ELF-1 (cell line): Measurements from ENCODE around the gene ADAM15.

Experiments used
- DNase-seq: peaks from one replicate; pipeline ENCODE4 v3.0.0-alpha.2; 2016; ENCODE audit warnings: low read depth, low spot score

Gene ADAM15

DNA sequence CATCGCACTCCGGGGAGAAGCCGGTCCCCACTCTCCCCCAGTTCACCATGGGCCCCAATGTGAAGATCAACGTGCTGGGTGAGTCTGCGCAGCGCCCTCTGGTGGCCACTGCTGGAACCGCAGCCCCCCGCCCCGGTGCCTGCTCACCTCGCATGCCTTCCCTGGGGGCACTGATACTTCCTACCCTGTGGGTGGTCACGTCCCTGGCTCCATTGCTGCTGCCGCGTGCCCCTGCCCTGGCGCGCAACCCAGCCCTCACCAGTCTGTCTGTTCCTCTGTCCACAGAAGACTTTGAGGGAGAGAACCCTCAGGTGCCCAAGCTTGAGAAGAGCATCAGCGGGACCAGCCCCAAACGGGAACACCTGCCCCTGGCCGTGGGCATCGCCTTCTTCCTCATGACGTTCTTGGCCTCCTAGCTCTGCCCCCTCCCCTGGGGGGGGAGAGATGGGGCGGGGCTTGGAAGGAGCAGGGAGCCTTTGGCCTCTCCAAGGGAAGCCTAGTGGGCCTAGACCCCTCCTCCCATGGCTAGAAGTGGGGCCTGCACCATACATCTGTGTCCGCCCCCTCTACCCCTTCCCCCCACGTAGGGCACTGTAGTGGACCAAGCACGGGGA, 35.1 kb downstream of the ADAM15 start:
- peak; percentile 96 for DNase-seq

DNA sequence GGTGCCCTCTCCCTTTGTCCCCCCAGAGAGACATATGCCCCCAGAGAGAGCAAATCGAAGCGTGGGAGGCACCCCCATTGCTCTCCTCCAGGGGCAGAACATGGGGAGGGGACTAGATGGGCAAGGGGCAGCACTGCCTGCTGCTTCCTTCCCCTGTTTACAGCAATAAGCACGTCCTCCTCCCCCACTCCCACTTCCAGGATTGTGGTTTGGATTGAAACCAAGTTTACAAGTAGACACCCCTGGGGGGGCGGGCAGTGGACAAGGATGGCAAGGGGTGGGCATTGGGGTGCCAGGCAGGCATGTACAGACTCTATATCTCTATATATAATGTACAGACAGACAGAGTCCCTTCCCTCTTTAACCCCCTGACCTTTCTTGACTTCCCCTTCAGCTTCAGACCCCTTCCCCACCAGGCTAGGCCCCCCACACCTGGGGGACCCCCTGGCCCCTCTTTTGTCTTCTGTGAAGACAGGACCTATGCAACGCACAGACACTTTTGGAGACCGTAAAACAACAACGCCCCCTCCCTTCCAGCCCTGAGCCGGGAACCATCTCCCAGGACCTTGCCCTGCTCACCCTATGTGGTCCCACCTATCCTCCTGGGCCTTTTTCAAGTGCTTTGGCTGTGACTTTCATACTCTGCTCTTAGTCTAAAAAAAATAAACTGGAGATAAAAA, 35.9 kb downstream of the ADAM15 start:
- peak; percentile 51 for DNase-seq

DNA sequence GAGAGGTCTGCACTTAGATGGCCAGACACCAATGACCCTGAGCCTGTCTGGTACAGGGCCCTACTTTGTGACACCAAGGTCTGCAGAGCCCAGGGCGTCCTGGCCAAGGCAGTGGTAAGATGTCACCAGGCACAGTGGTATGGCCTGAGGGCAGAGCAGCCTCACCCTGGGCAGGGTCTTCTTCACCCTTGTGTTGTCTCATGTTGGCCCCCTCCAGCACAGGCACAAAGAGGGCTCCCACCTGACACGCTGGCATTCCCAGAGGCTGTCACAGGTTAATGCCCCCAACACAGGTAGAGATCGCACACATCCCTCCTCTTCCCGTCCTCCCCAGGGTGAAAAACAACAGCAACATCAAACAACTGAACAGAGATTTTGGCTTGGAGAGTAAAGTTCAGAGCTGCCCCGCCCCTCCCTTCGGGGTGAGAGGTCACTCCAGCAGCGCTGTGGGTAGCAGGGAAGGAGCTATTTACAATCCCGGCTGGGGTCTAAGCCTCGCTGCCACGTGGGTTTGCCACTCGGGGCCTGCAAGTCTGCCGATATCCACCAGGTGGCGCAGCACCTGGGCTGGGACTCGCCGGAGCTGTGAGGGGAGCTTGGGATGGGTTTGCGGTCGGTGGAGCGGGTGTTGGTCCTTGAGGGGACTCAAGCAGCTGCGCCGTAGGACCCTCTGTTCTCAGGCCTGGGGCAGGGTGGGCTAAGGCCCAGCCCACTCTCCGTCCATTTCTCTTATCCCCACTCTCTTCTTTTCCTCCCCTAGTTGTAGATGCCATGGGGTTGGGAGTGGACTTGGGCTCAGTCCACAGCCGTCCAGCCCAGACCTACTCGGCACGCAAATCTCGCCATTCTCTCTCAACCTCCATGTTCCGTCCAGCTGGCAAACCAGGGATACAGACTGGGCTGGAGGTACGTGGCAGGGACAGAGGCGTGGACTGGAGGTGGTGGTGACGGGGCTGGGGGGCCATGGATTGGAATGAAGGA, 40.2 kb downstream of the ADAM15 start:
- peak; percentile 95 for DNase-seq

DNA sequence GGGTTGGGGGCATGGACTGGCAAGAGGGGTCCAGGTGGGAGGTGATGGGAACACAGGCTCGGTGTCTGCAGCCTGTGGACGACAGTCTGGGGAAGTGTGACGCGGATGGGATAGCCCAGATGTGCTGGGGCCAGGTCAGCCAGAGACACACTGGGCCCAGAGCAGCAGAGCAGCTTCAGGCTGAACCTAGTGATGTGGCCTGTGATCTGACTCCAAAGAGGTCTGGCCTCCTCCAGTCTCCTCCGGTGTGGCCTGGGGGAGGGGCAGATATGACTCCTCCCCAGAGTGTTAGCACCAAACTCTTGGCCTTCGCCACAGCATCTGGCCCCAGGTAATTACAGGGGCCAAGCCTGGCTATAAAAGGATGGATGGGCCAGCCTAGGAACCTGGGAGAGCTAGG, 41.0 kb downstream of the ADAM15 start:
- DNase-seq: no peak

DNA sequence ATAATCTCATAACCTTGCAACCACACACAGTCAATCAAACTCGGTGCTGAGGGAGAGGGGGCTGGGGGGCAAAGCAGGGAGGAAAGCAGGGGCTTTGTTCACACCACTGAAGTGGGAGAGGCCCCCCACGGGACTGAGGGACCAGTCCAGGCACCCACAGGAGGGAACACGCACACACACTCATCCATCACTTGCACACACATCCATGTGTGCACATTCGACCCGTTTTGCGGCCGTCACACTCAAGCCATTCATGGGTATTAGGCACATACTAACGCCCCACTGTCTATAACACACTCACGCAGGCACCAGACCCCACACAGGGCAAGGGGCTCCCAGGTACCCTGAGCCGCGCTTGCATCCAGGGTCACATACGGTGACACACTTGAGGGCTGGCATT, 41.5 kb downstream of the ADAM15 start:
- no peak for DNase-seq

DNA sequence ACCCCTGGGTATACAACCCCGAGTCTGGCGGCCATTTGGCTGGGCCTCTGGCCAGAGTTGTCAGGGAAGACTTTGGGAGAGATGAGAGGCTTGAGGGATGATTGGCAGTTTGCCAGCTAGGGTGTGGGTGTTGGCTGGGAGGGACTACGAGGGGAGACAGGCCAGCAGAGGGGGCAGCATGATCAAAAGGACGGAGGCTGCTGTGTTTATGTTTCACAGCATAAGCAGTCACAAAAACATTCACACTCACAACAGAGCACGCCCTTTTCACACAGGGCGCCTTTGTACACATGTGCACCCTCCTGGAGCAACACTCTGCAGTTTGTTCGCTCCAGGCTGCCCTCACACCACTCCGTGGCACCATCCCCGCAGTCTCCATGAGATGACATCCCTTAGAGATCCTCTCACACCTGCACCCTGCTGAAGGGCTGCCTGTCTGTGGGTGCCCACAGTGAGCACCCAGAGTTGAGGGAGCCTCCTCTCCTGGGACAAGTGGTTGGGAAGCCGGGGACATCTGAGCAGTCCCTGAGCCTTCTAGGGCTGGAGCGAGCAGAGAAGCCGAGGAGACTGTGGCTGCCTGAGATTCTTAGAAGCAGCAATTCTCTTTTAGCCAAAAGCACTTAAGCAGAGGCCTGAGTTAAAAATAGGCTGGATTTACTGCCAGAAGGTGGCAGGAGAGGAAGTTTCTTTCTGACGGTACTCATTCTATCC, 43.0 kb downstream of the ADAM15 start:
- peak; percentile 67 for DNase-seq

DNA sequence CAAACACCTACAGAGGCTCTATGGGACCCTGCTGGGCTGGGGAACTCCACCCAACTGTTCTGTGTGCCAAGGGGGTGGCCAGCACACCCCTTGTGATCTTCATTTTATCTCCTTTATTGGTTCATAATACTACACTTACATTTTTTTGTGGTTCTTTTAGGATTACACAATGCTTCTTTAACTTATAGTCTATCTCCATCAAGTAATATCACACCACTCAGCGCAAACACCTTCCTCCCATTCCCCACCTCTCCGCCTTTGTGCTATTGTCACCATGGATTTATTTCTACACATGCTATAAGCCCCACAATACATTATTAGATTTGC, 43.5 kb downstream of the ADAM15 start:
- no peak for DNase-seq

DNA sequence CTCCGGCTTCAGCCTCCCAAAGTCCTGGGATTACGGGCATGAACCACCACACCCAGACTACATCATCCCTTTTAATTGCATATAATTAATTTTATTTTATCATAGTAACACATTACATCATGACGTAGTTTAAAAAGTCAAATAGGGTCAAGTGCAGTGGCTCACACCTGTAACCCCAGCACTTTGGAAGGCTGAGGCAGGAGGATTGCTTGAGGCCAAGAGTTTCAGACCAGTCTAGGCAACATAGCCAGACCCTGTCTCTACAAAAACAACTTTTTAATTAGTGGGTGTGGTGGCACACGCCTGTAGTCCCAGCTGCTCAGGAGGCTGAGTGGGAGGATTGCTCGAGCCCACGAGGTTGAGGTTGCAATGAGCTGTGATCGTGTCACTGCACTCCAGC, 48.2 kb downstream of the ADAM15 start:
- DNase-seq: no peak

DNA sequence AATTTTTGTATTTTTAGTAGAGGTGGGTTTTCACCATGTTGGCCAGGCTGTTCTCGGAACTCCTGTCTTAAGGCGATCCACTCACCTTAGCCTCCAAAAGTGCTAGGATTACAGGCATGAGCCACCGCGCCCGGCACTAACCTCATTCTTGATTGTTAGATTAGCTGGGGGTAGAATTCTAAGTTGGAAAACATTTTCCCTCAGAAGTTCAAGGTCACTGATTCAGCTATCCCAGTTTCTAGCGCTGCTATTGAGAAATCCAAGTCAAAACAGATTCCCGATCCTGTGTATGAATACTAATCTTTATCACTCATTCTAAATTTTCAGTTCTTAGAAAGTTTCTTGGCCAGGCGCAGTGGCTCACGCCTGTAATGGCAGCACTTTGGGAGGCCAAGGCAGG, 52.2 kb downstream of the ADAM15 start:
- DNase-seq: no peak

DNA sequence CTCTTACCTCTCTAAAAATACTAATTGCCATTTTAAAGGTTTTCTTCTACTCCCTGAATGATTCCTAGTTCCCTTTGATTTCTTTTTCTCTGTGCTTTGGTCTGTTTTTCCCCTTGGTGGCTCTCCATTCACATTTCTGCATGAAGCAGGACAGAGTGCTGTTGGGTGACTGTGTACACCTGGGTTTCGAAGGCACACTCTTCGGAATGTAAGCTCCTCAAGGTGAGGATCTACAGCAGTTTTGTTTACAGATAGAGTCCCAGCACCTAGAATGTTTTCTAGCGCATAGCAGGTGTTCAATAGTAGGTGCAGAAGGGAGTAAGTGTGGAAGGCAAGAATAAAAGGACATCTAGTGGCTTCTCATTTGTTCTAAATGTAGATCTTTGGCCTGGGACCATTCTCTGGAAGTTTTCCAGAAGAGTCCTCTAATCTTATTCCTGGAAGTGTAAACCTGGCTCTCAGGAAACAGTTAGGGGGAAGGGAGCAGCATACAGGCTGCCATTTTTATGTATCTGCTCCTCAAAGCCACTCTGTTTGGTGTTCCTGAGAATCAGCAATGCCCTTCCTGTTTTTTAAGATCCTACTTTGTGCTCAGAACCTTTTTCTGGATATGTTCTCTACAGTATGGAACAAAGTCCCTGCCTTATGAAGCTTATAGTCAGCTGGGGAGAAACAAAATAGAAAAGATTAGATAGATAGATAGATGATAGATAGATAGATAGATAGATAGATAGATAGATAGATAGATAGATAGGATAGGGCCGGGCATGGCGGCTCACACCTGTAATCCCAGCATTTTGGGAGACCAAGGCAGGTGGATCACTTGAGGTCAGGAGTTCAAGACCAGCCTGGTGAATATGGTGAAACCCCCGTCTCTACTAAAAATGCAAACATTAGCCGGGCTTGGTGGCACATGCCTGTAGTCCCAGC, 53.8 kb downstream of the ADAM15 start:
- DNase-seq: no peak

DNA sequence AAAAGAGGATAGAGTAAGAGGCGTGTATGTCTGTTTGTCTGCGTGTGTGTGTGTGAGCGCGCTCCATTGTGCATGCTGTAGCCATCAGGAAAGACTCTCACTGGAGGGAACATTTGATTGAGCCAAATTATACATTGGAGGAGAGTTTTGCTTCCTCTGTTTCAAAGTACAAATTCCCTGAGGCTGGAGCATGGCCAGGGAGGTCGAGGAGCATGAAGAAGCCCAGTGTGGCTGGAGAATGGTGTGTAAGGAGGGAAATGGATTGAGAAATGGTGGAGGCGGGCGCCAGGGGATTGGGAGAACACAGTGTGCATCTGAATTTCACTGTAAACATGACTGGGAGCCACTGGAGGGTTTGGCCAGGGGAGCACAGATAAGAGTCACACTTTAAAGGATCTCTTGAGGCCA, 54.5 kb downstream of the ADAM15 start:
- peak; percentile 43 for DNase-seq

DNA sequence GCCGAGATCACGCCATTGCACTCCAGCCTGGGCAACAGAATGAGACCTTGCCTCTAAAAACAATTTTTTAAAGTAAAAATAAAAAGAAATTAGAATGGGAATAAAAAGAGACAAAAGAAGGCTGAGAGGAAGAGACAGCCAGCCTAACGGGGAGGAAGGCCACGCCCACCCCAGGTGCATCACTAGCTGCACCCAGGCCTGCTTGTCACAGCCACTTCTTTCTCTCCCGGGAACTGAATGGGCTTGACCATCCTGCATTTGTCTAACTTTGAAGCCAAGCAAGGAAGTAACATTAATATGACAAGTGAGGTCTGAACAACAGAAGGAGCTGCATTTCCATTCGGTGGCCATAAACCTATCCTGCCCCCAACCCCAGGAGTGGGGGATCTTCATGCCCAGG, 55.7 kb downstream of the ADAM15 start:
- no peak for DNase-seq

DNA sequence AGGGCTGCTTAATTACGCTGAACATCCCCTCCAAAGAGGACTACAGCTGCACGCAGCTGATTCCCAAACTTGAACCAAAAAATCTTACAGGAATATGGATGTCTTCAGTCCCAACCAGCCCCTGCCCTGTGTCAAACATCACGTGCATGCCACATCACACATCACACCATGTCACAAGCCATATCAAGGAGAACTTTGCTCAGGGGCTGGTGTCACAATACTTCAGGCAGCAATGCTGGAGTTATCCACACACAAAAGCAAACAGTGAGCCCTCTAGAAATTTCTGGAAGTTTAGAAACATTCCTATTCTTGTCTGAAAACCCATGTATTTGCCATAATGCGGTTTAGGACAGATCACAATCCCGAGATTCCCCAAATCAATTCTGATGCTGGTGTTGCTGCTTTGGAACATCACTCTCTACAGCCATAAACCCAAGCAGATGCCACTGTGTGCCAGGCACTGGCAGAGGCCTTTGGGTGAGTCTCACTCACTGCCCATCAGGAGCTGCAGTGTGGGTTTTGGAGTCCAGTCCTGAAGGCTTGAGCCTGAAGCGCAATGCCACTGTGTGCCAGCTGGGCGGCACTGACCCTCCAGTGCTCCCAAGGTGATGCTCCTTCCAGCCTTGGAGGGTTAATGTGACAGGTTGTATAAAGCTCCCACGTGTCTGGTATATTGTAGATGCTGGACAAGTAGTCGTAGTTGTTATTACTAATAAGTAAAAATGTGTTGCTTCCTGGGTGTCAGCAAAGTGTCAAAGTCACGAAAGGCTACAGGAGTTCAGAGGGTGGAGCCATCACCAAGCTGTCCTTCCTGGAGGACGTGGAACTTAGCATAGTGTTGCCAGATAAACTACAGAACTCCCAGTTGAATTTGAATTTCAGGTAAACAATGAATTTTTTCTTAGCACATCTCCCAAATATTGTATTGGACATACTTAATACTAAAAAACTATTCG, 56.5 kb downstream of the ADAM15 start:
- DNase-seq: no peak

DNA sequence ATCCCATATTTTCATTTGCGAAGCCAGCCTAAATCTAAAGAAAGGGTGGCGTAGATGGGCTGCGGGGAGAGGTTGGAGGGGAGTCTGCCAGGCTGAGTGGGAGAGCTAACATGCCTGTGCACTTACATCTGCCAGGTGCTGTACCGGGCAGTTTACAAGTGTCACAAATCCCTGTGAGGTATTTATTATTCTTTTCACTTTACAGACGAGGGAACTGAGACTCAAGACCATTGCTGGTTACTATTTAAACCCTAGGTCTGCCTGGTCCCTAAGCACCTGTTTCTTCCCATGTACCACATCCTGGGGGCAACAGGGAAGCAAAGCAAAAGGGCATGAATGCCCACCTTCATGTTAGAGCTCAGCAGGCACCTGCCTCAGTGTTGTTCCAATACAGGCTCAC, 57.2 kb downstream of the ADAM15 start:
- DNase-seq: no peak

DNA sequence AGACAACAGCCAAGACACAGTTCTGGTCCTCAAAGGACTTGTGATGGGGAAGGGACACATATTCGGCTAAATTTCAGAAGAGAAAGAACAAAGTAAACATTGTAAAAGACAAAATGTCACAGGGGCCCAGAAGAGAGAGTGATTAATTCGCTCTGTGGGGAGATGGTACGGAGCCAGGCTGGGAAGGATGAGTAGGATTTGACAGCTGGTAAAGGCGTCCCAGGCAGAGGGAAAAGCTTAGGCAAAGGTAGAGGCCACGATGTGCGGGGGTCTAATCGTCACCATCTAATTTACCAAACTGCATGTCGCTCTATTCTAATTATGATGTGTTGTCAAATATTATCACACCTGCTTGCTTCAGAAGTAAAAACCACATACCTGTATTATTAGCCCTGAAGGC, 59.3 kb downstream of the ADAM15 start:
- DNase-seq: no peak

DNA sequence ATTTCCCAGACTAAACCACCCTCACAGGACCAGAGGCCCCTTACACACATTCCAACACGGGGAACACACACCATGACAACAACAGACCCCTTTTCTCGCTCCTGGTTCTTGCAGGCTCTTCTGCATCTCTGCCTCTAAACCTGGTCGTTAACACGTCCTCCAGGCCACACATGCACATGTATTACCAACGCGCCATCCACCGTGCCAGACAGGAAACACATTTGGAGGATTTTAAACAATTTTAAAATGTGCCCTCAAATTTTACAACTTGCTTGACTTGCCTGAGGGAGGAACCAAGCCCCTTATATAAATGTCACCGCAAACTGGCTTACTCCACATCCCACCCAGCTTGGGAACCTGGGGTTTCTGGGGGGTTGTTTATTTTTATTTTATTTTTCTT, 59.7 kb downstream of the ADAM15 start:
- no peak for DNase-seq
